Esophagus (tissue), 2 donors: ENCODE data around the gene RCN1. TPM values are rescaled to one million over a fixed set of nuclear protein-coding genes. Genes with fewer than 3 reads are reported as not detected.
"Not testable (repeated sequence)": the region's sequence is repeated elsewhere in the genome, so short reads cannot be mapped to it uniquely, and the experiment has no call there.

Experiments used
- H3K27ac ChIP-seq, 2 donors: one replicate each; pipeline ENCODE4 v1.5.1; 2013; ENCODE audit warnings: low read depth in 2 of 2, mild to moderate bottlenecking in 2 of 2, inconsistent platforms in 1 of 2, low read length in 1 of 2, moderate library complexity in 1 of 2
- H3K27me3 ChIP-seq, 2 donors: one replicate each; pipeline ENCODE4 v1.6.1; 2013; ENCODE audit warnings: low read length in 2 of 2, control low read depth in 1 of 2, mild to moderate bottlenecking in 1 of 2; ENCODE audit not compliant: insufficient read depth in 2 of 2, control insufficient read depth in 1 of 2
- H3K36me3 ChIP-seq, 2 donors: one replicate each; pipeline ENCODE4 v1.6.1; 2013; ENCODE audit warnings: low read length in 1 of 2; ENCODE audit not compliant: control insufficient read depth in 2 of 2, insufficient read depth in 2 of 2
- H3K4me1 ChIP-seq, 2 donors: one replicate each; pipeline ENCODE4 v1.6.1; 2013; ENCODE audit warnings: low read length in 1 of 2; ENCODE audit not compliant: control insufficient read depth in 2 of 2, insufficient read depth in 2 of 2
- H3K4me3 ChIP-seq, 2 donors: one replicate each; pipeline ENCODE4 v1.5.1; 2013; ENCODE audit warnings: low read length in 2 of 2, mild to moderate bottlenecking in 2 of 2, low read depth in 1 of 2, moderate library complexity in 1 of 2
- H3K9me3 ChIP-seq, 2 donors: one replicate each; pipeline ENCODE4 v1.6.1; 2013; ENCODE audit warnings: mild to moderate bottlenecking in 2 of 2, low read depth in 1 of 2, low read length in 1 of 2, moderate library complexity in 1 of 2; ENCODE audit not compliant: control insufficient read depth in 2 of 2, insufficient read depth in 1 of 2
- WGBS, 2 donors: extraction: QIAGEN DNeasy Blood & Tissue Kit; methylation state at CpG; one replicate each; pipeline ENCODE4 v1.1.7; 2013; 5-methylcytosine and 5-hydroxymethylcytosine counted together
- polyA plus RNA-seq, 2 donors: library from polyadenylated mRNA; stranded (reverse); fragments of 200-250 nt; gene quantifications; one replicate each; pipeline ENCODE4 v1.2.3, GENCODE V29; 2013
- donor health status: healthy with polysubstance abuse.
- donor health status: Bipolar disorder and iron deficiency.

The RCN1 gene
- polyA plus RNA-seq, 2 donors = 23.5 to 26.6 TPM

GRCh38 chr11:32119139-32119538 lies 28.3 kb downstream of the RCN1 start:
- H3K9me3 ChIP-seq, H3K4me3 ChIP-seq, H3K36me3 ChIP-seq, H3K27me3 ChIP-seq, H3K4me1 ChIP-seq, H3K27ac ChIP-seq: not testable (repeated sequence)
- WGBS, 2 donors = 87 to 93% methylated on average over 5 of the region's 5 CpGs

- Histone ChIP-seq H3K4me3 (no peak overlapping the region), H3K27me3 (no peaks in the 10 kb centered on the region), H3K36me3 (no peaks in the 10 kb centered on the region), H3K9me3 (no peaks in the 10 kb centered on the region), H3K27ac (no peak overlapping the region), H3K4me1 (no peaks in the 10 kb centered on the region)
- 85 to 90% methylated on average over 4 of the region's 4 CpGs for WGBS, 2 donors
Measured at GRCh38 chr11:32121012-32121411, 30.1 kb downstream of the RCN1 start.

- no peak overlapping the region for H3K4me3 ChIP-seq
- 59 to 63% methylated on average over 2 of the region's 2 CpGs for WGBS, 2 donors
Measured at GRCh38 chr11:32122200-32122599, 31.3 kb downstream of the RCN1 start.

GRCh38 chr11:32131321-32131720 lies 40.4 kb downstream of the RCN1 start:
- H3K4me3 ChIP-seq = no peak overlapping the region
- H3K9me3 ChIP-seq = no peaks in the 10 kb centered on the region
- H3K27ac ChIP-seq = no peak overlapping the region
- 79 to 82% methylated on average over 3 of the region's 3 CpGs for WGBS, 2 donors
- no peaks in the 10 kb centered on the region for H3K36me3 ChIP-seq
- no peaks in the 10 kb centered on the region for H3K4me1 ChIP-seq
- peaks cover 0 to 2% of the 10 kb centered on the region in 2 donors for H3K27me3 ChIP-seq

More at GRCh38 chr11:32122200-32122599, 31.3 kb downstream of the RCN1 start:
- Histone ChIP-seq H3K4me1 (no peaks in the 10 kb centered on the region), H3K36me3 (no peaks in the 10 kb centered on the region), H3K27me3 (no peaks in the 10 kb centered on the region), H3K9me3 (no peaks in the 10 kb centered on the region), H3K27ac (no peak overlapping the region)

GRCh38 chr11:32136657-32137056 lies 45.8 kb downstream of the RCN1 start:
- Histone ChIP-seq H3K4me3 (no peak overlapping the region), H3K27ac (no peak overlapping the region), H3K36me3 (no peaks in the 10 kb centered on the region), H3K4me1 (no peaks in the 10 kb centered on the region), H3K27me3 (no peaks in the 10 kb centered on the region), H3K9me3 (no peaks in the 10 kb centered on the region)
- 82 to 84% methylated on average over 3 of the region's 3 CpGs for WGBS, 2 donors

- no peaks in the 10 kb centered on the region for H3K4me1 ChIP-seq
- 27 to 28% methylated on average over 2 of the region's 2 CpGs for WGBS, 2 donors
Measured at GRCh38 chr11:32137263-32137662, 46.4 kb downstream of the RCN1 start.

GRCh38 chr11:32137869-32138268 lies 47.0 kb downstream of the RCN1 start:
- H3K36me3 ChIP-seq = no peaks in the 10 kb centered on the region
- H3K27me3 ChIP-seq = no peaks in the 10 kb centered on the region
- no peak overlapping the region for H3K27ac ChIP-seq
- H3K4me1 ChIP-seq = no peaks in the 10 kb centered on the region
- H3K9me3 ChIP-seq = no peaks in the 10 kb centered on the region
- 96 to 99% methylated on average over 3 of the region's 3 CpGs for WGBS, 2 donors
- no peak overlapping the region for H3K4me3 ChIP-seq

More at GRCh38 chr11:32137263-32137662, 46.4 kb downstream of the RCN1 start:
- H3K9me3 ChIP-seq = no peaks in the 10 kb centered on the region
- H3K27ac ChIP-seq = no peak overlapping the region
- H3K36me3 ChIP-seq = no peaks in the 10 kb centered on the region
- no peak overlapping the region for H3K4me3 ChIP-seq
- no peaks in the 10 kb centered on the region for H3K27me3 ChIP-seq

- no peak overlapping the region for H3K27ac ChIP-seq
- WGBS, 2 donors = 85 to 89% methylated on average over 3 of the region's 3 CpGs
- H3K4me1 ChIP-seq = no peaks in the 10 kb centered on the region
Measured at GRCh38 chr11:32138902-32139301, 48.0 kb downstream of the RCN1 start.

GRCh38 chr11:32139896-32140520 lies 49.1 kb downstream of the RCN1 start:
- Histone ChIP-seq H3K27ac (no peak overlapping the region), H3K9me3 (no peaks in the 10 kb centered on the region), H3K36me3 (no peaks in the 10 kb centered on the region), H3K4me3 (no peak overlapping the region), H3K4me1 (no peaks in the 10 kb centered on the region), H3K27me3 (no peaks in the 10 kb centered on the region)
- 68 to 75% methylated on average over 4 of the region's 4 CpGs for WGBS, 2 donors

More at GRCh38 chr11:32138902-32139301, 48.0 kb downstream of the RCN1 start:
- Histone ChIP-seq H3K36me3 (no peaks in the 10 kb centered on the region), H3K4me3 (no peak overlapping the region), H3K9me3 (no peaks in the 10 kb centered on the region), H3K27me3 (no peaks in the 10 kb centered on the region)
